Activated CD4-positive, alpha-beta T cell treated with anti-CD3 and anti-CD28 coated beads for 24 hours (primary cell): ENCODE measurements around the gene CDH24.
"Not testable (repeated sequence)": the region's sequence is repeated elsewhere in the genome, so short reads cannot be mapped to it uniquely, and the experiment has no call there.

Experiments
- DNase-seq, 2 donors: peaks; one replicate each; pipeline ENCODE4 v3.0.0-alpha.2; 2020; ENCODE audit warnings: low read depth in 2 of 2

Gene CDH24

GRCh38 chr14:23021434-23021833 is 35.9 kb downstream of the CDH24 start:
- no peak for DNase-seq

- DNase-seq = no peak
These were observed 36.9 kb downstream of the CDH24 start for GRCh38 chr14:23020143-23021128.

GRCh38 chr14:23018107-23018506 is 39.2 kb downstream of the CDH24 start:
- no peak for DNase-seq

- DNase-seq = no peak
These were observed 40.2 kb downstream of the CDH24 start for GRCh38 chr14:23017091-23017490.

GRCh38 chr14:23015618-23016017 is 41.7 kb downstream of the CDH24 start:
- DNase-seq = no peak

GRCh38 chr14:23013749-23014054 is 43.6 kb downstream of the CDH24 start:
- not testable (repeated sequence) for DNase-seq

- DNase-seq = no peak
These were observed 44.1 kb downstream of the CDH24 start for GRCh38 chr14:23013054-23013748.

GRCh38 chr14:23009939-23010726 is 47.2 kb downstream of the CDH24 start, which contains the start of gene C14orf93:
Gene C14orf93, minus strand, starts transcription at chr14:23010143. Its CDS starts 11,120 bp downstream, at chr14:22999023.
- peak; percentile 78 to 83 for DNase-seq

GRCh38 chr14:23009483-23009938 is 47.8 kb downstream of the CDH24 start:
- no peak for DNase-seq

GRCh38 chr14:23008831-23009230 is 48.5 kb downstream of the CDH24 start:
- no peak for DNase-seq

GRCh38 chr14:23006544-23007419 is 50.5 kb downstream of the CDH24 start:
- peak; percentile 92 to 94 for DNase-seq

GRCh38 chr14:23006188-23006534 is 51.2 kb downstream of the CDH24 start:
- DNase-seq = no peak

- no peak for DNase-seq
These were observed 51.7 kb downstream of the CDH24 start for GRCh38 chr14:23005451-23006187.

GRCh38 chr14:23004274-23004673 is 53.0 kb downstream of the CDH24 start:
- not testable (repeated sequence) for DNase-seq

GRCh38 chr14:23002592-23002991 is 54.7 kb downstream of the CDH24 start:
- no peak for DNase-seq

GRCh38 chr14:23000860-23001259 is 56.5 kb downstream of the CDH24 start:
- DNase-seq = no peak

- DNase-seq = no peak
These were observed 58.8 kb downstream of the CDH24 start for GRCh38 chr14:22998329-22999012.

- no peak for DNase-seq
These were observed 59.5 kb downstream of the CDH24 start for GRCh38 chr14:22997676-22998323.
